Muscle layer of duodenum (tissue), 2 donors: Measurements from ENCODE around the gene SF3B3.

ENCODE experiments used
- H3K27ac ChIP-seq: one replicate; pipeline ENCODE4 v1.7.0; 2013; ENCODE audit warnings: mild to moderate bottlenecking, low read length
- H3K27me3 ChIP-seq: one replicate; pipeline ENCODE4 v1.7.0; 2013; ENCODE audit warnings: low read depth, mild to moderate bottlenecking, control low read depth, low read length
- H3K36me3 ChIP-seq, 2 donors: one replicate each; pipeline ENCODE4 v1.7.0; 2013; ENCODE audit warnings: low read length in 2 of 2, control low read depth in 1 of 2, mild to moderate bottlenecking in 1 of 2; ENCODE audit not compliant: insufficient read depth in 2 of 2, control insufficient read depth in 1 of 2
- H3K4me1 ChIP-seq, 2 donors: one replicate each; pipeline ENCODE4 v1.7.0; 2013; ENCODE audit warnings: low read length in 2 of 2, mild to moderate bottlenecking in 2 of 2, control low read depth in 1 of 2, moderate library complexity in 1 of 2; ENCODE audit not compliant: insufficient read depth in 2 of 2, control insufficient read depth in 1 of 2
- H3K4me3 ChIP-seq, 2 donors: one replicate each; pipeline ENCODE4 v1.7.0; 2013; ENCODE audit warnings: low read length in 2 of 2, low read depth in 1 of 2, mild to moderate bottlenecking in 1 of 2
- H3K9me3 ChIP-seq, 2 donors: one replicate each; pipeline ENCODE4 v1.7.0; 2013; ENCODE audit warnings: low read length in 2 of 2, control low read depth in 1 of 2, mild to moderate bottlenecking in 1 of 2; ENCODE audit not compliant: control insufficient read depth in 1 of 2
- donor health status: healthy.

Gene SF3B3

DNA sequence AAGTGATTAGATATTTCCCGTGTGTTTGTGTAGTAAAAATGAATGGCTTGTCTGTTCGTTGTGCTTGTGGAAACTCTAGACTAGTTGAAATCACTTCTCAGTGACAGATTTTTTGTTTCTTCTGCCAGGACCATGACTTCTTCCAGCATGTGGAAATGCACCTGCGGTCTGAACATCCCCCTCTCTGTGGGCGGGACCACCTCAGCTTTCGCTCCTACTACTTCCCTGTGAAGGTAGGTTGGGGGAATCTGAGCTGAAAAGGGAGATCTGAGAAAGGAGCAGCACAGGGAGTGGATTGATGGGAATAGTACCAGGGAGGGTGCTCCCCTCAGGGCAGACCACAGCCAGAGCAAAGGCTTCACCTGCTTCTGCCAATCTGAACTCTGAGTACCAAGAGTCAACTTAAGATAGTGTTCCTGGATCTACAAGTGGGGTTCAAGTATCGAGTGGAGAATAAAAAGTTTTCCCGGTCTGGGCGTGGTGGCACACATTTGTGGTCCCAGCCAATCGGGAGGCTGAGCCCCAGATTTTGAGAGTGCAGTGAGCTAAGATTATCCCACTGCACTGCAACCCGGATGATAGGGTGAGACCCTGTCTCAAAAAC, 47.5 kb downstream of the SF3B3 start:
- no peaks in the 10 kb centered on the region for H3K27me3 ChIP-seq
- H3K4me3 ChIP-seq: no peak overlapping the region
- no peak overlapping the region for H3K27ac ChIP-seq
- peaks cover 64 to 65% of the 10 kb centered on the region in 2 donors for H3K36me3 ChIP-seq
- H3K9me3 ChIP-seq: no peaks in the 10 kb centered on the region
- peaks cover 0 to 19% of the 10 kb centered on the region in 2 donors for H3K4me1 ChIP-seq

DNA sequence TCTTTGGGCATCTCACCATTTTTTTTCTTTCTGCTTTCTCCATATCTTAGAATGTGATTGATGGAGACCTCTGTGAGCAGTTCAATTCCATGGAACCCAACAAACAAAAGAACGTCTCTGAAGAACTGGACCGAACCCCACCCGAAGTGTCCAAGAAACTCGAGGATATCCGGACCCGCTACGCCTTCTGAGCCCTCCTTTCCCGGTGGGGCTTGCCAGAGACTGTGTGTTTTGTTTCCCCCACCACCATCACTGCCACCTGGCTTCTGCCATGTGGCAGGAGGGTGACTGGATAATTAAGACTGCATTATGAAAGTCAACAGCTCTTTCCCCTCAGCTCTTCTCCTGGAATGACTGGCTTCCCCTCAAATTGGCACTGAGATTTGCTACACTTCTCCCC, 48.0 kb downstream of the SF3B3 start:
- no peak overlapping the region for H3K4me3 ChIP-seq
- no peak overlapping the region for H3K27ac ChIP-seq
- H3K4me1 ChIP-seq: peaks cover 0 to 19% of the 10 kb centered on the region in 2 donors
- H3K36me3 ChIP-seq: peaks cover 60 to 61% of the 10 kb centered on the region in 2 donors
- H3K27me3 ChIP-seq: no peaks in the 10 kb centered on the region
- H3K9me3 ChIP-seq: no peaks in the 10 kb centered on the region

DNA sequence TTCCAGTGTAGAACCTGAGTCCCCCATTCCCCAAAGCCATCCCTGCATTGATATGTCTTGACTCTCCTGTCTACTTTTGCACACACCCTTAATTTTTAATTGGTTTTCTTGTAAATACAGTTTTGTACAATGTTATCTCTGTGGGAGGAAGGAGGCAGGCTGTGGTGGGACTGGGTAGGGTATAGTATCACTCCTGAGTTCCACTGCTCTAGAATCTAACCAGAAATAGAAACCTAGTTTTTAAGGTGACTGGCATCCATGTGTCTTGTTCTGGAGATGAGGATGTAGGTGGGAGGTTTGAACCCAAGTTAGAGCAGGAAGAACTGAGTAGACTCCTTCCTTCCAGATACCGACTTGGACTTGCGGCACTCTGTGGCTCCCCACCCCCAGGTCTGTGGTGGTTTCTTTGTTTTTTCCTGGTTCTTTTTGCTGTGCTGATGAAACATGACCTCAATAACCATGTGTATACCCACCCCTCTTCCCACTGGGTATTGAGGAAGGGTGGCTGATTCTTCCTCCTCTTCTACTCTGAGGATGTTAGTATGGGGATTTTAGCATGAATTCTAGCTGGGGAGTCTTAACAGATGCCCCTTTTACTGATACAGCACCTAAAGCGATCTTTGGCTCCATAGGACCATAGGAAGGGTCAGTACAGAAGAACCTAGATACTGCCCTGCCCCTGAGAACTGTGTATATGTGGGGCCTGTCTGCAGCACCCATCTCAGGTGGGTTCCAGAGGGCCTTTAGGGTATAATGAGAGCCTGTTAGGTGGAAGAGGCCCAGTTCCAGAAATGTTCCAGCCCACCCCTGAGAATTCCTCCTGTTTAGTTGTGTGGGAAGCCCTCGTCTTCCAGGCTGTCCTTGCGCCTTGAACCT, 48.7 kb downstream of the SF3B3 start:
- no peak overlapping the region for H3K4me3 ChIP-seq
- H3K27me3 ChIP-seq: no peaks in the 10 kb centered on the region
- H3K9me3 ChIP-seq: no peaks in the 10 kb centered on the region
- peaks cover 0 to 19% of the 10 kb centered on the region in 2 donors for H3K4me1 ChIP-seq
- peaks cover 54 to 55% of the 10 kb centered on the region in 2 donors for H3K36me3 ChIP-seq
- H3K27ac ChIP-seq: peak overlapping the region; percentile 1

DNA sequence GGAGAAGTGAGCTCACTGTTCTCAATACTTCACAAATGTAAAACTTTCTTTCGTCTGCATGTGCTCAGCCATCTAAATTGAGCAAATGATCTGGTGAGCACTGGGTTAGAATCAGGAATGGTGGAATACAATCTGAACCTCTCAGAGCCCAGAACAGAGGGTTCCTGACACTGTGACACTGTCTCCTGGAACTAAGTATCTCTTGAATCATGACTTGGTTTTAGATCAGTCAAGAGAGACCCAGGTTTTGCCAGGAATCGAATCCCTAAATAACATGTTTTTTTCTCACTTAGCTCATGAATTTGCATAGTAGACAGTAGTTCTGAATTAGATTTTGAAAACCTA, 49.3 kb downstream of the SF3B3 start:
- no peaks in the 10 kb centered on the region for H3K9me3 ChIP-seq
- H3K27ac ChIP-seq: peak overlapping the region; percentile 1
- no peaks in the 10 kb centered on the region for H3K27me3 ChIP-seq
- H3K36me3 ChIP-seq: peaks cover 48 to 51% of the 10 kb centered on the region in 2 donors
- H3K4me3 ChIP-seq: no peak overlapping the region
- H3K4me1 ChIP-seq: peaks cover 0 to 19% of the 10 kb centered on the region in 2 donors

DNA sequence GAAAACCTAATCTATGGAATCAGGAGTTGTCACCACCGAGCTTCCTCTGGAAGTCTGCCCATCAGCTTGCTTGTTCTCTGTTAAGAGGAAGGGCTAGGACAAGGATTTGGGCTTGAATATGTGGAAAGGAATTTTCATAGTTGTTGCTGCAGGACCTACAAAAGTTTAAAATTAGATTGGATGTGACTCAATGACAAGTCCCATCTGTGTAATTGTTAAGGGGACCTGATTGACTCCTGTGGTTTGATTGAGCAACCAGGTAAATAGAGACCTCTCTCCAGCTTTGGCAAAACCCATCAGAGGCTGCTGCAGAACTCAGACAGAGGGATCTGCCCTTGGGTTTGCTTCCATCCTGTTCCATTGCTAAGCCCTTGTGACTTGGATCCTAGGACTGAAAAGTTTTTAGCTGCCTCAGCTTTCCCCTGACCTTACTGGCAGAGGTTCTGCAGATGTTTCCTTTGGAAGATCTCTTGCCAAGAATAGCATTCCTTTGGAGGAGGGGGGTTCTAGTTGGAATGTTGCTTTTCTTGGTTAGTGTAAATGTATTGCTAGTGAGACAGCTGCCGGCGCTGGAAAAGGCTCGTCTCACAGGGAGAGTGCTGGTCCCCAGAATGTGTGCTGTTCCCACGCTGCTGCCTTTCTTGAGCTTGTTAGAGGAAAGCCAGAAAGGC, 50.0 kb downstream of the SF3B3 start:
- H3K4me3 ChIP-seq: no peak overlapping the region
- H3K27me3 ChIP-seq: no peaks in the 10 kb centered on the region
- peak overlapping the region; percentile 1 for H3K27ac ChIP-seq
- no peaks in the 10 kb centered on the region for H3K9me3 ChIP-seq
- peaks cover 0 to 19% of the 10 kb centered on the region in 2 donors for H3K4me1 ChIP-seq
- H3K36me3 ChIP-seq: peaks cover 41 to 44% of the 10 kb centered on the region in 2 donors

DNA sequence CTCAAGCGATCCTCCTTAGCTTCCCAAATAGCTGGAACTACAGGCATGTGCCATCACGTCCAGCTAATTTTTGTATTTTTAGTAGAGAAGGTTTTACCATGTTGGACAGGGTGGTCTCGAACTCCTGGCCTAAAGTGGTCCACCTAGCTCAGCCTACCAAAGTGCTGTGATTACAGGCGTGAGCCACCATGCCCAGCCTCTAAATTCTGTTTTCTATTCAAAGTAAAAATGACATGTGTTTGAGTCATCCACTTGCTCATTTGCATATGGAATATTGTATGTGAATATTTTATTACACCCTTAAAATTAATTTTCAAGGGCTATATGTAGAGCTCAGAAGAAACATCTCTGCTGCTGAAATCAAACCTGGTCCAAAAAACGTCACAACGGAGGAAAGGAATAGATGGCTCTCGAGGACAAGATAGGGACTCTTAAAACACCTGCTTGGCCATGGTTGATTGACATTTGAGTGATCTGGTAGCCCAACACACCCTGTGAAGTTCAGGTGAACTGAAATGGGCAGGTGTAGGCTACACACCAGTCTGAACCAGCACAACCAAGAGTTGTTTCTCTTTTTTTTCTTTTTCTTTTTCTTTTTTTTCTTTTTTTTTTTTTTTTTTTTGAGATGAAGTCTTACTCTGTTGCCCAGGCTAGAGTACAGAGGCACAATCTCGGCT, 51.1 kb downstream of the SF3B3 start:
- H3K36me3 ChIP-seq: peaks cover 29 to 32% of the 10 kb centered on the region in 2 donors
- H3K27ac ChIP-seq: no peak overlapping the region
- peaks cover 0 to 25% of the 10 kb centered on the region in 2 donors for H3K4me1 ChIP-seq
- no peaks in the 10 kb centered on the region for H3K9me3 ChIP-seq
- H3K4me3 ChIP-seq: no peak overlapping the region
- no peaks in the 10 kb centered on the region for H3K27me3 ChIP-seq

- H3K4me3 ChIP-seq: no peak overlapping the region
- H3K4me1 ChIP-seq: peaks cover 0 to 30% of the 10 kb centered on the region in 2 donors
- no peaks in the 10 kb centered on the region for H3K9me3 ChIP-seq
- H3K27ac ChIP-seq: no peak overlapping the region
- H3K27me3 ChIP-seq: no peaks in the 10 kb centered on the region
- H3K36me3 ChIP-seq: peaks cover 23 to 28% of the 10 kb centered on the region in 2 donors
Measured at GRCh38 chr16:70575376-70575775, 51.8 kb downstream of the SF3B3 start.

GRCh38 chr16:70576431-70577255, 53.0 kb downstream of the SF3B3 start:
- no peaks in the 10 kb centered on the region for H3K27me3 ChIP-seq
- H3K4me1 ChIP-seq: peaks cover 0 to 30% of the 10 kb centered on the region in 2 donors
- H3K27ac ChIP-seq: no peak overlapping the region

DNA sequence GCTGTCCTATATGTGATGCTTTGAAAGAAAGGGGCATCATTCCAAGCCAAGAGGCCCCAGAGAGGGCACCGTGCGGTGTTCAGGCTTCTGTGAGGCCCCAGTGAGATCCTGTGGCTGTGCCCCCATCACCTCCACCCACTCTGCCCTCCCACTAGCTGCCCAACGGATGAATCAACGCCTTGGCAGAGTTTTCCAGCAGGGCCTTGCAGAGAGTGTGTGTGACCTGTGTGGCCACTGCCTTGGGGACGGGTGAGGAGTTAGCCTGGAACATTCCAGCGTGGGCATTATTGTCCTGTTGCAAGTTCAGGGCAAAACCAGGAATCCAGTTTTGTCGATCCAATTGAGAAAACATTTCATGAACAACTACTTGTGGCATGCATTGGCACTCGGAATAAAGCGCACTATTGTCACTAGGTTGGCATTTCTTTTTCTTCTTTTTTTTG, 53.7 kb downstream of the SF3B3 start:
- Histone ChIP-seq H3K4me3 (no peak overlapping the region), H3K27me3 (no peaks in the 10 kb centered on the region), H3K27ac (no peak overlapping the region), H3K4me1 (peaks cover 0 to 30% of the 10 kb centered on the region in 2 donors), H3K36me3 (peaks cover 4 to 9% of the 10 kb centered on the region in 2 donors), H3K9me3 (no peaks in the 10 kb centered on the region)

More at GRCh38 chr16:70576431-70577255, 53.0 kb downstream of the SF3B3 start:
- H3K4me3 ChIP-seq: no peak overlapping the region
- H3K9me3 ChIP-seq: no peaks in the 10 kb centered on the region
- H3K36me3 ChIP-seq: peaks cover 10 to 16% of the 10 kb centered on the region in 2 donors

- H3K9me3 ChIP-seq: no peaks in the 10 kb centered on the region
- peaks cover 0 to 2% of the 10 kb centered on the region in 2 donors for H3K36me3 ChIP-seq
- H3K27ac ChIP-seq: no peak overlapping the region
- H3K27me3 ChIP-seq: no peaks in the 10 kb centered on the region
- H3K4me3 ChIP-seq: no peak overlapping the region
- H3K4me1 ChIP-seq: peaks cover 0 to 30% of the 10 kb centered on the region in 2 donors
Measured at GRCh38 chr16:70578035-70578434, 54.4 kb downstream of the SF3B3 start.
